WTC11 (cell line): ENCODE results near the gene SEMA3F. TPM values are rescaled to one million over a fixed set of nuclear protein-coding genes. Genes with fewer than 3 reads are reported as not detected.
A peak's percentile ranks its signal among the peaks of the same experiment; 100 is the strongest.

Experiments used
- ATAC-seq: fragments of 200-7000 bp; cut with Tn5 transposase; 2 replicates; pipeline ENCODE4 v1.10.0; 2021; ENCODE audit warnings: mild to moderate bottlenecking, moderate library complexity
- CTCF ChIA-PET: fragments of 300-600 bp; sonication (Branson Sonifier 250); formaldehyde crosslinking; loops from one replicate; lab custom pipeline; 2021; ENCODE audit warnings: antibody characterized with exemption; lab: Charles Lee
- POLR2A ChIA-PET: fragments of 350-600 bp; sonication (Branson Sonifier 250); formaldehyde crosslinking; loops from one replicate; lab custom pipeline; 2021; ENCODE audit warnings: antibody characterized with exemption; lab: Charles Lee
- DNase-seq: peaks from one replicate; pipeline ENCODE4 v3.0.0; 2021; ENCODE audit warnings: low spot score
- H3K27ac Mint-ChIP-seq: 2 replicates; pipeline ENCODE4 v1.8.0; 2021; ENCODE audit warnings: mixed read lengths
- H3K27me3 Mint-ChIP-seq: 2 replicates; pipeline ENCODE4 v1.8.0; 2021; ENCODE audit warnings: low read depth, mild to moderate bottlenecking, moderate library complexity, mixed read lengths
- H3K36me3 Mint-ChIP-seq: 2 replicates; pipeline ENCODE4 v1.8.0; 2021; ENCODE audit warnings: mixed read lengths
- H3K4me1 Mint-ChIP-seq: 2 replicates; pipeline ENCODE4 v1.8.0; 2022; ENCODE audit warnings: mixed read lengths
- H3K4me3 Mint-ChIP-seq: 2 replicates; pipeline ENCODE4 v1.8.0; 2021; ENCODE audit warnings: mild to moderate bottlenecking, moderate library complexity, mixed read lengths
- H3K9me3 Mint-ChIP-seq: 2 replicates; pipeline ENCODE4 v1.8.0; 2021; ENCODE audit warnings: mixed read lengths
- ARID4B ChIP-seq: sonication (generic); formaldehyde crosslinking; IDR thresholded peaks from 2 replicates; pipeline ENCODE4 v1.8.0; 2023; ENCODE audit warnings: missing genetic modification reagents, mild to moderate bottlenecking, borderline replicate concordance
- ATF6 ChIP-seq: sonication (generic); formaldehyde crosslinking; IDR thresholded peaks from 2 replicates; pipeline ENCODE4 v1.8.1; 2023; ENCODE audit warnings: mild to moderate bottlenecking, missing genetic modification reagents
- CREM ChIP-seq: sonication (generic); formaldehyde crosslinking; IDR thresholded peaks from 2 replicates; pipeline ENCODE4 v1.8.1; 2022; ENCODE audit warnings: mild to moderate bottlenecking, missing genetic modification reagents, moderate library complexity
- E2F4 ChIP-seq: sonication (generic); formaldehyde crosslinking; IDR thresholded peaks from 2 replicates; pipeline ENCODE4 v1.8.1; 2022; ENCODE audit warnings: low read depth, mild to moderate bottlenecking, moderate library complexity, missing genetic modification reagents, borderline replicate concordance
- FOXP1 ChIP-seq: sonication (generic); formaldehyde crosslinking; IDR thresholded peaks from 2 replicates; pipeline ENCODE4 v1.8.0; 2022; ENCODE audit warnings: missing genetic modification reagents, mild to moderate bottlenecking, moderate library complexity, borderline replicate concordance
- FOXP4 ChIP-seq: sonication (generic); formaldehyde crosslinking; IDR thresholded peaks from 2 replicates; pipeline ENCODE4 v1.8.0; 2022; ENCODE audit warnings: mild to moderate bottlenecking, missing genetic modification reagents
- NFYB ChIP-seq: sonication (generic); formaldehyde crosslinking; conservative IDR thresholded peaks from 2 replicates; pipeline ENCODE4 v1.8.0; 2022; ENCODE audit warnings: low read depth, missing genetic modification reagents
- NR3C1 ChIP-seq: sonication (generic); formaldehyde crosslinking; conservative IDR thresholded peaks from 2 replicates; pipeline ENCODE4 v1.8.1; 2023; ENCODE audit warnings: low read depth, mild to moderate bottlenecking, missing genetic modification reagents
- PRDM15 ChIP-seq: sonication (generic); formaldehyde crosslinking; IDR thresholded peaks from 2 replicates; pipeline ENCODE4 v1.8.0; 2022; ENCODE audit warnings: missing genetic modification reagents
- RORB ChIP-seq: fragments of 250-450 bp; sonication (Bioruptor Pico); IDR thresholded peaks from 2 replicates; pipeline ENCODE4 v1.9.0; 2021; ENCODE audit warnings: mild to moderate bottlenecking
- SMAD4 ChIP-seq: sonication (generic); formaldehyde crosslinking; IDR thresholded peaks from 2 replicates; pipeline ENCODE4 v1.8.0; 2022; ENCODE audit warnings: mild to moderate bottlenecking, missing genetic modification reagents
- TEAD4 ChIP-seq: sonication (generic); formaldehyde crosslinking; IDR thresholded peaks from 2 replicates; pipeline ENCODE4 v1.8.0; 2022; ENCODE audit warnings: mild to moderate bottlenecking, missing genetic modification reagents
- USF2 ChIP-seq: sonication (generic); formaldehyde crosslinking; IDR thresholded peaks from 2 replicates; pipeline ENCODE4 v1.8.1; 2023; ENCODE audit warnings: mild to moderate bottlenecking, missing genetic modification reagents, moderate library complexity
- ZMAT4 ChIP-seq: fragments of 250-450 bp; sonication (Bioruptor Pico); IDR thresholded peaks from 2 replicates; pipeline ENCODE4 v1.9.0; 2021; ENCODE audit warnings: mild to moderate bottlenecking
- ZNF263 ChIP-seq: sonication (generic); formaldehyde crosslinking; IDR thresholded peaks from 2 replicates; pipeline ENCODE4 v1.8.1; 2022; ENCODE audit warnings: low read depth, mild to moderate bottlenecking, moderate library complexity, missing genetic modification reagents
- total RNA-seq: library from RNA; stranded (reverse); gene quantifications from 3 replicates; pipeline ENCODE4 v1.2.3, GENCODE V29; 2021

SEMA3F gene
- total RNA-seq, 1 experiment from 2014 or later = 49.0 TPM

- Mint-ChIP-seq H3K4me1 (peaks cover 23% of the 10 kb centered on the region), H3K36me3 (no peaks in the 10 kb centered on the region), H3K4me3 (no peak overlapping the region), H3K27me3 (peaks cover 4% of the 10 kb centered on the region), H3K9me3 (no peaks in the 10 kb centered on the region), H3K27ac (no peak overlapping the region)
- ChIA-PET POLR2A (interaction anchor here (0.6 to 1.3 kb wide), 6 partner anchors 22 to 745 kb away, joined by 3 to 4 read pairs (median 4); partner anchors contain the start of gene HYAL1), CTCF (interaction anchor here (0.7 to 17.1 kb wide), 28 partner anchors 9 to 349 kb away, joined by 3 to 604 read pairs (median 4); partner anchors contain the start of genes GNAI2, GNAT1, HYAL3 and NAA80)
- TF ChIP-seq TEAD4 (CRISPR knock-in tag) = no peak
- no peak for TF ChIP-seq SMAD4 (CRISPR knock-in tag)
- TF ChIP-seq RORB (CRISPR knock-in tag) = no peak
- no peak for TF ChIP-seq CREM (CRISPR knock-in tag)
- no peak for TF ChIP-seq E2F4 (CRISPR knock-in tag)
- TF ChIP-seq ATF6 (CRISPR knock-in tag) = no peak
- no peak for TF ChIP-seq FOXP1 (CRISPR knock-in tag)
- TF ChIP-seq NR3C1 = no peak
- ATAC-seq = no peak
- DNase-seq = no peak
Measured at GRCh38 chr3:50224639-50225038, 69.5 kb downstream of the SEMA3F start.

GRCh38 chr3:50226888-50227389 lies 71.8 kb downstream of the SEMA3F start:
- peak; percentile 28 for DNase-seq
- ChIA-PET POLR2A (interaction anchor here (0.9 to 3.1 kb wide), 5 partner anchors 9 to 38 kb away, joined by 3 to 22 read pairs (median 10); partner anchors contain the start of gene GNAI2), CTCF (interaction anchor here (0.6 to 17.1 kb wide), 35 partner anchors 9 to 534 kb away, joined by 3 to 604 read pairs (median 6); partner anchors contain the start of genes GNAI2, GNAT1, HYAL1 and SLC38A3)
- no peaks in the 10 kb centered on the region for H3K9me3 Mint-ChIP-seq
- ATAC-seq = peak; percentile 1
- peak overlapping the region; percentile 96 for H3K4me3 Mint-ChIP-seq
- H3K36me3 Mint-ChIP-seq = no peaks in the 10 kb centered on the region
- peaks cover 4% of the 10 kb centered on the region for H3K27me3 Mint-ChIP-seq
- peak overlapping the region; percentile 92; the same call in 1 of the 2 replicates for H3K27ac Mint-ChIP-seq
- peaks cover 24% of the 10 kb centered on the region for H3K4me1 Mint-ChIP-seq
- no peak for TF ChIP-seq NFYB (CRISPR knock-in tag)
- no peak for TF ChIP-seq USF2 (CRISPR knock-in tag)
- no peak for TF ChIP-seq FOXP4 (CRISPR knock-in tag)
- no peak for TF ChIP-seq PRDM15 (CRISPR knock-in tag)
- TF ChIP-seq ARID4B (CRISPR knock-in tag) = peak; percentile 36; the same call in 1 of the 2 replicates
- TF ChIP-seq ZMAT4 (CRISPR knock-in tag) = no peak
- no peak for TF ChIP-seq ZNF263 (CRISPR knock-in tag)
- TF ChIP-seq CREM (CRISPR knock-in tag) = no peak
- no peak for TF ChIP-seq SMAD4 (CRISPR knock-in tag)
